ENCODE results near the gene CHST12. TPM values are rescaled to one million over a fixed set of nuclear protein-coding genes. Genes with fewer than 3 reads are reported as not detected.
"Not testable (repeated sequence)": the region's sequence is repeated elsewhere in the genome, so short reads cannot be mapped to it uniquely, and the experiment has no call there.

CHST12 gene
- total and polyA plus RNA-seq, 7 donors: 6.6 to 12.0 (median 8.2) TPM

DNA sequence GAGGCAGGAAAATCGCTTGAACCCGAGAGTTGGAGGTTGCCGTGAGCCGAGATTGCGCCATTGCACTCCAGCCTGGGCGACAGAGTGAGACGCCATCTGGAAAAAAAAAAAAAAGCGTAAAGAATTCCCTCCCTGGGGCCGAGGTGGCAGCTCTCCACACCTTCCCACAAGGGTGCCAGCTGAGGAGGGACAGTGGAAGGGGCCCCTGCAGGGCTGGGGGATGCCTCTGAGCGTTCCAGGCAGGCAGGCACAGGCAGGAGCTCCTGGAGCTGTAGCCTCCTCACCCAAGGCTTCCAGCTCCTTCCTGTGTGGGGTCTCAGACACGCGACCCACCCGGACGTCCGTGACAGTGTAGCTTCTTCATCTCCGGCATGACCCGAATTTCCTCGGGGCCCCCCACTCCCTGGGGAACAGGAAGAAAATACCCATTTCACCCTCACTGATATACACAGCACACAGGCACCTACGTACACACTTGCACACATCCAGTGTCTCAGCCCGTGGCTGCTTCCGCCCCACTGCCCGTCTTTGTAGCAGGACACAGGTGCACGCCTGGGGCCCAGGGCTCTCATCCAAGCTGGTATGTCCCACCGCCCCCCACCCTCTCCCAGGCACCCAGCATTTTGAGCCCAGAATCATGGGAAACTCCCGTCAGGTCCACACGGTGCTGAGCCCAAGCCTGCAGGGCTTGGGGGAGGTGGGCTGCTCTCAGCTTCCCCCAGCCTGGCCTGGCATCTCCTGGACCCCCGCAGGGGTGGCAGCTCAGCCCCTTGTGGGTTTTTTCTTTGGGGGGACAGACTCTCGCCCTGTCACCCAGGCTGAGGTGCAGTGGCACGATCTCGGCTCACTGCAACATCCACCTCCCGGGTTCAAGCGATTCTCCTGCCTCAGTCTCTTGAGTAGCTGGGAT, 47.0 kb downstream of the CHST12 start:
- H3K27ac ChIP-seq: no peak overlapping the region
- no peak for ATAC-seq
- intact Hi-C loops (cut with DNase I): loop anchor here (2.0 kb wide), 1 partner anchor 230 kb away; no protein-coding TSS in a partner anchor
- TF ChIP-seq, protein P1, sequence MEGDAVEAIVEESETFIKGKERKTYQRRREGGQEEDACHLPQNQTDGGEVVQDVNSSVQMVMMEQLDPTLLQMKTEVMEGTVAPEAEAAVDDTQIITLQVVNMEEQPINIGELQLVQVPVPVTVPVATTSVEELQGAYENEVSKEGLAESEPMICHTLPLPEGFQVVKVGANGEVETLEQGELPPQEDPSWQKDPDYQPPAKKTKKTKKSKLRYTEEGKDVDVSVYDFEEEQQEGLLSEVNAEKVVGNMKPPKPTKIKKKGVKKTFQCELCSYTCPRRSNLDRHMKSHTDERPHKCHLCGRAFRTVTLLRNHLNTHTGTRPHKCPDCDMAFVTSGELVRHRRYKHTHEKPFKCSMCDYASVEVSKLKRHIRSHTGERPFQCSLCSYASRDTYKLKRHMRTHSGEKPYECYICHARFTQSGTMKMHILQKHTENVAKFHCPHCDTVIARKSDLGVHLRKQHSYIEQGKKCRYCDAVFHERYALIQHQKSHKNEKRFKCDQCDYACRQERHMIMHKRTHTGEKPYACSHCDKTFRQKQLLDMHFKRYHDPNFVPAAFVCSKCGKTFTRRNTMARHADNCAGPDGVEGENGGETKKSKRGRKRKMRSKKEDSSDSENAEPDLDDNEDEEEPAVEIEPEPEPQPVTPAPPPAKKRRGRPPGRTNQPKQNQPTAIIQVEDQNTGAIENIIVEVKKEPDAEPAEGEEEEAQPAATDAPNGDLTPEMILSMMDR (IDR thresholded peaks at IDR 0.05): no peak
- no peak overlapping the region for H3K4me3 ChIP-seq
- peaks cover 12% of the 10 kb centered on the region for H3K4me1 ChIP-seq
- 43 to 56% (median 47%) methylated on average over 31 to 32 of the region's 32 CpGs for WGBS, 3 donors
- no peaks in the 10 kb centered on the region for H3K27me3 ChIP-seq (ENCODE audit: insufficient read depth in 3 of 3, low read length in 2 of 3)
- DNase-seq: no peak
- no peaks in the 10 kb centered on the region for H3K36me3 ChIP-seq (ENCODE audit: insufficient read depth in 1 of 2, low read depth in 1 of 2)
- H3K9me3 ChIP-seq: no peaks in the 10 kb centered on the region

DNA sequence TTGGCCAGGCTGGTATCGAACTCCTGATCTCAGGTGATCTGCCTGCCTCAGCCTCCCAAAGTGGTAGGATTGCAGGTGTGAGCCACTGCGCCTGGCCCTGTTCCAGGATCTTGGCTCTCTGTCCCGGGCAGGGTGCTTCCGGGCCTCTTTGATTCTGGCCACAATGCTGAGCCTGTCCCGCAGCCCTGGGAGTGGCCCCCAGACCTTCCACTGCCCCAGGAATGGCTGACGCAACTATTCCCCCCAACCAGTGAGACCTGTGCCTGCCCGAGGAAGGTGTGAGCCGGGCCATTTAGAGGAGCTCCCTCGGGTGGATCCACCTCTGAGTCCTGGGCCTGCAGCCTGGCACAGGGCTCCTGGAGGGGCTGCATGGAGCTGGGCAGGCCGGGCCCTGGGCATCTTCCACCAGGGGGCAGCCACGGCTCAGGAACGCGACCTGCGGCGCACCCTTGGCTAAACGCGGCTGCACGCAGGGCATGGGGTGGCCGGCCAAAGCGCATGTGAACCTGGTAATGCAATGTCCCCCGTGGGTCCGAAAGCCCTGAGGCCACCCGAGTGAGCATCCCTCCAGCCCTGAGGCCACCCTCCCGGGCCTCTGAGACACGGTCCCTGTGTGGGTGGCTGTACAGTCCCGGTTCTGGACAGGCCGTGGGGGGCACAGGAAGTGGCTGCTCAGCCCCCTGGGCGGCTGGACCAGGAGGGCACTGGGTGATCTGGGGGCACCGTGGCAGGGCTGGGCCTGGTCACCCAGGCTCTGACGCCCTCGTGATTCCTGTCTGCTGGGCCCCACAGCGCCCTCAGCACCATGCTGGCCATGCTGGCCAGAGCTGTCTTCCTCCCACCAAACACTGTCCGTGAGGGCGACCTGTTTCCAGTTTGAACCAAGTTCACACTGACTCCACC, 48.0 kb downstream of the CHST12 start:
- ATAC-seq (peak; percentile 95 to 98 (median 96)), DNase-seq (peak; percentile 84 to 92)
- H3K27ac ChIP-seq: no peak overlapping the region
- peaks cover 12% of the 10 kb centered on the region for H3K4me1 ChIP-seq
- no peaks in the 10 kb centered on the region for H3K36me3 ChIP-seq (ENCODE audit: insufficient read depth in 1 of 2, low read depth in 1 of 2)
- 9 to 14% (median 10%) methylated on average over 30 to 34 of the region's 34 CpGs for WGBS, 3 donors
- H3K27me3 ChIP-seq (ENCODE audit: insufficient read depth in 3 of 3, low read length in 2 of 3): no peaks in the 10 kb centered on the region
- peak overlapping the region; percentile 72 for H3K4me3 ChIP-seq
- TF ChIP-seq, protein P1 (IDR thresholded peaks at IDR 0.05): peak; percentile 87
- H3K9me3 ChIP-seq: no peaks in the 10 kb centered on the region
- intact Hi-C loops (cut with DNase I): loop anchor here (2.0 kb wide), 1 partner anchor 229 kb away; no protein-coding TSS in a partner anchor

GRCh38 chr7:2452074-2452507, 48.7 kb downstream of the CHST12 start:
- 29 to 37% (median 36%) methylated on average over 13 to 16 of the region's 16 CpGs for WGBS, 3 donors
- TF ChIP-seq, protein P1 (IDR thresholded peaks at IDR 0.05): no peak
- H3K4me3 ChIP-seq: peak overlapping the region; percentile 72
- intact Hi-C loops (cut with DNase I): no loop called here
- H3K9me3 ChIP-seq: no peaks in the 10 kb centered on the region
- peaks cover 12% of the 10 kb centered on the region for H3K4me1 ChIP-seq
- no peak overlapping the region for H3K27ac ChIP-seq
- ATAC-seq (peak; percentile 48 to 72 (median 62)), DNase-seq (no peak)
- no peaks in the 10 kb centered on the region for H3K27me3 ChIP-seq (ENCODE audit: insufficient read depth in 3 of 3, low read length in 2 of 3)
- no peaks in the 10 kb centered on the region for H3K36me3 ChIP-seq (ENCODE audit: insufficient read depth in 1 of 2, low read depth in 1 of 2)

DNA sequence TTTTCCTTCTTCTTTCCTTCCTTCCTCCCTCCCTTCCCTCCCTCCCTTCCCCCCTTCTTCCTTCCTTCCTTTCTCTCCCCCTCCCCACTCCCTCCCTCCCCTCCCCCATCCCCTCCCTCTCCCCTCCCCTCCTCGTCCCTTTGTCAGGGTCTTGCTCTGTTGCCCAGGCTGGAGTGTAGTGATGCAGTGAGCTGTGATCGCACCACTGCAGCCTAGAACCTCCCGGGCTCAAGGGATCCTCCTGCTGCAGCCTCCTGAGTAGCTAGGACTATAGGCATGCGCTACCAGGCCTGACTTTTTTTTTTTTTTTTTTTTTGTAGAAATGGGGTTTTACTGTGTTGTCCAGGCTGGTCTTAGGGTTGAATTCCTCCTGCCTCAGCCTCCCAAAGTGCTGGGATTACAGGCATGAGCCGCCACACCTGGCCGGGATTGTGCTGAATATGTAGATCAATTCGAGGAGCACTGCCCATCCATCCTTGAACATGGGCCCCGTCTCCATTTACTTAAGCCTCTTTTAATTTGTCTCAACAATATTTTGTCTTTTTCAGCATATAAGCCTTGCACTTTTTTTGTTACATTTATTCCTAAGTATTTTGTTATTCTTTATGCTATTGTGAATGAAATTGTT, 49.3 kb downstream of the CHST12 start:
- TF ChIP-seq, protein P1 (IDR thresholded peaks at IDR 0.05): no peak
- ATAC-seq (no peak), DNase-seq (no peak)
- intact Hi-C loops (cut with DNase I): no loop called here
- H3K4me1 ChIP-seq: peaks cover 12% of the 10 kb centered on the region
- no peaks in the 10 kb centered on the region for H3K36me3 ChIP-seq (ENCODE audit: insufficient read depth in 1 of 2, low read depth in 1 of 2)
- H3K27me3 ChIP-seq (ENCODE audit: insufficient read depth in 3 of 3, low read length in 2 of 3): no peaks in the 10 kb centered on the region
- no peak overlapping the region for H3K27ac ChIP-seq
- H3K9me3 ChIP-seq: no peaks in the 10 kb centered on the region
- 83 to 88% (median 88%) methylated on average over 7 to 8 of the region's 8 CpGs for WGBS, 3 donors
- no peak overlapping the region for H3K4me3 ChIP-seq

GRCh38 chr7:2453849-2454248, 50.4 kb downstream of the CHST12 start:
- H3K27me3 ChIP-seq (ENCODE audit: insufficient read depth in 3 of 3, low read length in 2 of 3); H3K9me3 ChIP-seq; ATAC-seq; H3K36me3 ChIP-seq (ENCODE audit: insufficient read depth in 1 of 2, low read depth in 1 of 2); H3K27ac ChIP-seq; intact Hi-C loops (cut with DNase I); DNase-seq; H3K4me3 ChIP-seq: not testable (repeated sequence)
- H3K4me1 ChIP-seq: peaks cover 12% of the 10 kb centered on the region
- WGBS, 3 donors: 98 to 99% (median 99%) methylated on average over 3 of the region's 3 CpGs

All from psoas muscle (tissue), 8 donors.